Omental fat pad (tissue), 4 donors: ENCODE data around the gene SMIM1. TPM values are rescaled to one million over a fixed set of nuclear protein-coding genes. Genes with fewer than 3 reads are reported as not detected.

Source experiments
- ATAC-seq: fragments of 150-250 bp; one replicate; pipeline ENCODE4 v1.9.1; 2016; ENCODE audit warnings: mild to moderate bottlenecking, moderate library complexity; ENCODE audit not compliant: low FRiP score
- DNase-seq: peaks from one replicate; pipeline ENCODE4 v3.0.0-alpha.2; 2019; ENCODE audit warnings: low spot score
- CTCF ChIP-seq, 3 donors: fragments of 450-650 bp; IDR thresholded peaks; one replicate each; pipeline ENCODE4 v1.5.1; 2016 to 2017; ENCODE audit warnings: antibody characterized with exemption in 3 of 3, mild to moderate bottlenecking in 3 of 3, moderate library complexity in 2 of 3
- total RNA-seq, 4 donors: library from RNA; depleted of rRNA; stranded (reverse); fragments of >200 nt; gene quantifications; one replicate each; pipeline ENCODE4 v1.1.0, GENCODE V29; 2016

SMIM1 gene
- total RNA-seq, 4 donors from 2014 or later, result 4.3 to 4.6 TPM; not detected in 2

- ATAC-seq (no peak), DNase-seq (no peak)
- TF ChIP-seq CTCF (IDR thresholded peaks at IDR 0.05), result no peak
These were observed 32.5 kb upstream of the SMIM1 start for GRCh38 chr1:3740042-3740441.

- no peak for TF ChIP-seq CTCF (IDR thresholded peaks at IDR 0.05)
These were observed 31.8 kb upstream of the SMIM1 start for GRCh38 chr1:3740752-3741151.

GRCh38 chr1:3741566-3742438 lies 30.7 kb upstream of the SMIM1 start:
- no peak for TF ChIP-seq CTCF (IDR thresholded peaks at IDR 0.05)
- ATAC-seq (no peak), DNase-seq (no peak)

More at GRCh38 chr1:3740752-3741151, 31.8 kb upstream of the SMIM1 start:
- DNase-seq, result no peak
- no peak for ATAC-seq

GRCh38 chr1:3742439-3743298 lies 29.9 kb upstream of the SMIM1 start:
- TF ChIP-seq CTCF (IDR thresholded peaks at IDR 0.05), result no peak
- ATAC-seq (no peak), DNase-seq (no peak)

GRCh38 chr1:3743421-3743820 lies 29.1 kb upstream of the SMIM1 start:
- ATAC-seq (no peak), DNase-seq (no peak)
- no peak for TF ChIP-seq CTCF (IDR thresholded peaks at IDR 0.05)

GRCh38 chr1:3743826-3744225 lies 28.7 kb upstream of the SMIM1 start:
- DNase-seq, result no peak
- TF ChIP-seq CTCF (IDR thresholded peaks at IDR 0.05), result no peak

More at GRCh38 chr1:3743826-3744225, 28.7 kb upstream of the SMIM1 start:
- ATAC-seq, result no peak
